ENCODE data around the gene TSEN15. TPM values are rescaled to one million over a fixed set of nuclear protein-coding genes. Genes with fewer than 3 reads are reported as not detected.
A peak's percentile ranks its signal among the peaks of the same experiment; 100 is the strongest.

TSEN15 gene
- total and polyA plus RNA-seq, 2 of the 13 experiments (the other 11 are each of a cell fraction or from before 2014, with no cell fraction given): 25.6 to 35.8 TPM

DNA sequence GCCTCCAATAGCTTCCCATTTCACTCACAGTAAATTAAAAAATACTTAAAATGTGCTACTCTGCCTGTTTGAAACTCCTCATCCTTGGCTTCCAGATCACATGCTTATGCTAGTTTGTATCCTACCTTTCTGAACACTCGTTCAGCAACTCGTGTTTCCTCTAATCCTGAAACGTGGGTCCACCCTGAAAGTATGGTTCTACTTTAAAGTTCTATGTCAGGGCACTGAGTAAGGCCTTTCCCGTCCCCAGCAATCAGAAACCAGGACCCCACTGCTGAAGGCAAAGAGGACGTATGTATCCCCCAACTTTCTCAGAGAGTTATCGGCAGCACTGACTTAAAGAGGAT lies 419 bp upstream of the TSEN15 start (continued):
- TF ChIP-seq MXI1 (IDR thresholded peaks at IDR 0.05; ENCODE audit: borderline replicate concordance, low read depth, low read length): no peak
- no peak for TF ChIP-seq EZH2 (conservative IDR thresholded peaks at IDR 0.05; ENCODE audit: low read depth, low read length)
- TF ChIP-seq CBX1 (IDR thresholded peaks at IDR 0.05; ENCODE audit: low read depth): no peak
- no peak for TF ChIP-seq ATRX (CRISPR knock-in tag; IDR thresholded peaks at IDR 0.05; ENCODE audit: borderline replicate concordance)
- TF ChIP-seq, protein P1, sequence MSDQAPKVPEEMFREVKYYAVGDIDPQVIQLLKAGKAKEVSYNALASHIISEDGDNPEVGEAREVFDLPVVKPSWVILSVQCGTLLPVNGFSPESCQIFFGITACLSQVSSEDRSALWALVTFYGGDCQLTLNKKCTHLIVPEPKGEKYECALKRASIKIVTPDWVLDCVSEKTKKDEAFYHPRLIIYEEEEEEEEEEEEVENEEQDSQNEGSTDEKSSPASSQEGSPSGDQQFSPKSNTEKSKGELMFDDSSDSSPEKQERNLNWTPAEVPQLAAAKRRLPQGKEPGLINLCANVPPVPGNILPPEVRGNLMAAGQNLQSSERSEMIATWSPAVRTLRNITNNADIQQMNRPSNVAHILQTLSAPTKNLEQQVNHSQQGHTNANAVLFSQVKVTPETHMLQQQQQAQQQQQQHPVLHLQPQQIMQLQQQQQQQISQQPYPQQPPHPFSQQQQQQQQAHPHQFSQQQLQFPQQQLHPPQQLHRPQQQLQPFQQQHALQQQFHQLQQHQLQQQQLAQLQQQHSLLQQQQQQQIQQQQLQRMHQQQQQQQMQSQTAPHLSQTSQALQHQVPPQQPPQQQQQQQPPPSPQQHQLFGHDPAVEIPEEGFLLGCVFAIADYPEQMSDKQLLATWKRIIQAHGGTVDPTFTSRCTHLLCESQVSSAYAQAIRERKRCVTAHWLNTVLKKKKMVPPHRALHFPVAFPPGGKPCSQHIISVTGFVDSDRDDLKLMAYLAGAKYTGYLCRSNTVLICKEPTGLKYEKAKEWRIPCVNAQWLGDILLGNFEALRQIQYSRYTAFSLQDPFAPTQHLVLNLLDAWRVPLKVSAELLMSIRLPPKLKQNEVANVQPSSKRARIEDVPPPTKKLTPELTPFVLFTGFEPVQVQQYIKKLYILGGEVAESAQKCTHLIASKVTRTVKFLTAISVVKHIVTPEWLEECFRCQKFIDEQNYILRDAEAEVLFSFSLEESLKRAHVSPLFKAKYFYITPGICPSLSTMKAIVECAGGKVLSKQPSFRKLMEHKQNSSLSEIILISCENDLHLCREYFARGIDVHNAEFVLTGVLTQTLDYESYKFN (CRISPR knock-in tag; conservative IDR thresholded peaks at IDR 0.05): peak; percentile 8; the same call in 1 of the 2 replicates
- TF ChIP-seq IRF2 (CRISPR knock-in tag; IDR thresholded peaks at IDR 0.05): no peak
- TF ChIP-seq, protein P2, sequence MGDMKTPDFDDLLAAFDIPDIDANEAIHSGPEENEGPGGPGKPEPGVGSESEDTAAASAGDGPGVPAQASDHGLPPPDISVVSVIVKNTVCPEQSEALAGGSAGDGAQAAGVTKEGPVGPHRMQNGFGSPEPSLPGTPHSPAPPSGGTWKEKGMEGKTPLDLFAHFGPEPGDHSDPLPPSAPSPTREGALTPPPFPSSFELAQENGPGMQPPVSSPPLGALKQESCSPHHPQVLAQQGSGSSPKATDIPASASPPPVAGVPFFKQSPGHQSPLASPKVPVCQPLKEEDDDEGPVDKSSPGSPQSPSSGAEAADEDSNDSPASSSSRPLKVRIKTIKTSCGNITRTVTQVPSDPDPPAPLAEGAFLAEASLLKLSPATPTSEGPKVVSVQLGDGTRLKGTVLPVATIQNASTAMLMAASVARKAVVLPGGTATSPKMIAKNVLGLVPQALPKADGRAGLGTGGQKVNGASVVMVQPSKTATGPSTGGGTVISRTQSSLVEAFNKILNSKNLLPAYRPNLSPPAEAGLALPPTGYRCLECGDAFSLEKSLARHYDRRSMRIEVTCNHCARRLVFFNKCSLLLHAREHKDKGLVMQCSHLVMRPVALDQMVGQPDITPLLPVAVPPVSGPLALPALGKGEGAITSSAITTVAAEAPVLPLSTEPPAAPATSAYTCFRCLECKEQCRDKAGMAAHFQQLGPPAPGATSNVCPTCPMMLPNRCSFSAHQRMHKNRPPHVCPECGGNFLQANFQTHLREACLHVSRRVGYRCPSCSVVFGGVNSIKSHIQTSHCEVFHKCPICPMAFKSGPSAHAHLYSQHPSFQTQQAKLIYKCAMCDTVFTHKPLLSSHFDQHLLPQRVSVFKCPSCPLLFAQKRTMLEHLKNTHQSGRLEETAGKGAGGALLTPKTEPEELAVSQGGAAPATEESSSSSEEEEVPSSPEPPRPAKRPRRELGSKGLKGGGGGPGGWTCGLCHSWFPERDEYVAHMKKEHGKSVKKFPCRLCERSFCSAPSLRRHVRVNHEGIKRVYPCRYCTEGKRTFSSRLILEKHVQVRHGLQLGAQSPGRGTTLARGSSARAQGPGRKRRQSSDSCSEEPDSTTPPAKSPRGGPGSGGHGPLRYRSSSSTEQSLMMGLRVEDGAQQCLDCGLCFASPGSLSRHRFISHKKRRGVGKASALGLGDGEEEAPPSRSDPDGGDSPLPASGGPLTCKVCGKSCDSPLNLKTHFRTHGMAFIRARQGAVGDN (CRISPR knock-in tag; IDR thresholded peaks at IDR 0.05): no peak
- TF ChIP-seq ZNF747 (CRISPR knock-in tag; IDR thresholded peaks at IDR 0.05; ENCODE audit: borderline replicate concordance): peak; percentile 59; the same call in 1 of the 2 replicates
- TF ChIP-seq NFKBIZ (CRISPR knock-in tag; IDR thresholded peaks at IDR 0.05): no peak
- TF ChIP-seq HOXA3 (CRISPR knock-in tag; IDR thresholded peaks at IDR 0.05): no peak
- TF ChIP-seq, protein P3, sequence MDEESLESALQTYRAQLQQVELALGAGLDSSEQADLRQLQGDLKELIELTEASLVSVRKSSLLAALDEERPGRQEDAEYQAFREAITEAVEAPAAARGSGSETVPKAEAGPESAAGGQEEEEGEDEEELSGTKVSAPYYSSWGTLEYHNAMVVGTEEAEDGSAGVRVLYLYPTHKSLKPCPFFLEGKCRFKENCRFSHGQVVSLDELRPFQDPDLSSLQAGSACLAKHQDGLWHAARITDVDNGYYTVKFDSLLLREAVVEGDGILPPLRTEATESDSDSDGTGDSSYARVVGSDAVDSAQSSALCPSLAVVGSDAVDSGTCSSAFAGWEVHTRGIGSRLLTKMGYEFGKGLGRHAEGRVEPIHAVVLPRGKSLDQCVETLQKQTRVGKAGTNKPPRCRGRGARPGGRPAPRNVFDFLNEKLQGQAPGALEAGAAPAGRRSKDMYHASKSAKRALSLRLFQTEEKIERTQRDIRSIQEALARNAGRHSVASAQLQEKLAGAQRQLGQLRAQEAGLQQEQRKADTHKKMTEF (CRISPR knock-in tag; IDR thresholded peaks at IDR 0.05): no peak

Data from HepG2 (cell line).